ENCODE data around the gene RFC2. TPM values are rescaled to one million over a fixed set of nuclear protein-coding genes. Genes with fewer than 3 reads are reported as not detected.

RFC2 gene
- total RNA-seq, 1 donor from 2014 or later, result 14.5 TPM

DNA sequence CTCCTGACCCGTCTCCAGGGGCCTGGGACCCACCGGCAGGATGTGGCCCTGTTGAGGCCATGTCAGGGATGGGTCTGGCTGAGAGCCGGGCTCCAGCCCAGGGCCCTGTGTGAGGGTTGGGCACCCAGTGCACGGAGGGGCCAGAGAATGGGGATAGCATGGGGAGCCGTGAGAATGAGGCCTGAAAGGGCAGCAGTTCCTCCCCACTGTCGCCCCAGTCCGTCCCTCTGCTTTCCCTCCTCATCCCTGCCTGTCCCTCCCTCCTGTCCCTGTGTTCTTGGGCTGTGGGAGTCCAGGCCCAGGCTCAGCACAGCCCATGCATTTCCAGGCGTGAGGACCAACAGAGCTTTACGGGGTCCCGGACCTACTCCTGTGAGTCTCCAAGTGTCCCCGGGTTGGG, 34.8 kb downstream of the RFC2 start:
- no peaks in the 10 kb centered on the region for H3K4me1 ChIP-seq
- intact Hi-C loops (cut with DNase I), result no loop called here

DNA sequence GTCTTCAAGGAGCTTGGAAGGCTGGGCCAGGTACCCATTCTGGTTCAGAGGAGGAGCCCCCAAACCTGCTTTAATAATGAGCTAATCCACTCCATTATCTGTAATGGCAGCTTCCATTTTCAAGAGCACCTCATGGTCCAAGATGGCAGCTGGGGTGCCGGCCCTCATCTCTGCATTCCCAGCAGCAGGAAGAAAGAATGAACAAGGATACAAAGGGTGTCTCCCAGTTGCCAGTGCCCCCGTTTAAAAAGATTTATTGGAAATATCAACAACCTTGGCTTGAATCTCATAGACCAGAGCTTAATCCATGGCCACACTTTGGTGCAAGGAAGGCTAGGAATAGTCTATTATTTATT, 35.9 kb downstream of the RFC2 start:
- no peaks in the 10 kb centered on the region for H3K4me1 ChIP-seq
- H3K9me3 ChIP-seq, result no peaks in the 10 kb centered on the region
- H3K4me3 ChIP-seq, result no peak overlapping the region
- H3K27me3 ChIP-seq, result no peaks in the 10 kb centered on the region
- H3K27ac ChIP-seq, result no peak overlapping the region
- intact Hi-C loops (cut with DNase I), result no loop called here
- no peaks in the 10 kb centered on the region for H3K36me3 ChIP-seq
- DNase-seq (ENCODE audit: extremely low spot score in 2 of 2), result no peak
- TF ChIP-seq POLR2AphosphoS5 (IDR thresholded peaks at IDR 0.05; ENCODE audit: insufficient read depth in 1 of 2, low read depth in 1 of 2), result no peak
- no peak for TF ChIP-seq POLR2A (IDR thresholded peaks at IDR 0.05)

More for the DNA sequence above, 34.8 kb downstream of the RFC2 start:
- TF ChIP-seq POLR2AphosphoS5 (IDR thresholded peaks at IDR 0.05; ENCODE audit: insufficient read depth in 1 of 2, low read depth in 1 of 2) (no peak), POLR2A (IDR thresholded peaks at IDR 0.05) (no peak)
- TF ChIP-seq, protein P1, sequence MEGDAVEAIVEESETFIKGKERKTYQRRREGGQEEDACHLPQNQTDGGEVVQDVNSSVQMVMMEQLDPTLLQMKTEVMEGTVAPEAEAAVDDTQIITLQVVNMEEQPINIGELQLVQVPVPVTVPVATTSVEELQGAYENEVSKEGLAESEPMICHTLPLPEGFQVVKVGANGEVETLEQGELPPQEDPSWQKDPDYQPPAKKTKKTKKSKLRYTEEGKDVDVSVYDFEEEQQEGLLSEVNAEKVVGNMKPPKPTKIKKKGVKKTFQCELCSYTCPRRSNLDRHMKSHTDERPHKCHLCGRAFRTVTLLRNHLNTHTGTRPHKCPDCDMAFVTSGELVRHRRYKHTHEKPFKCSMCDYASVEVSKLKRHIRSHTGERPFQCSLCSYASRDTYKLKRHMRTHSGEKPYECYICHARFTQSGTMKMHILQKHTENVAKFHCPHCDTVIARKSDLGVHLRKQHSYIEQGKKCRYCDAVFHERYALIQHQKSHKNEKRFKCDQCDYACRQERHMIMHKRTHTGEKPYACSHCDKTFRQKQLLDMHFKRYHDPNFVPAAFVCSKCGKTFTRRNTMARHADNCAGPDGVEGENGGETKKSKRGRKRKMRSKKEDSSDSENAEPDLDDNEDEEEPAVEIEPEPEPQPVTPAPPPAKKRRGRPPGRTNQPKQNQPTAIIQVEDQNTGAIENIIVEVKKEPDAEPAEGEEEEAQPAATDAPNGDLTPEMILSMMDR (IDR thresholded peaks at IDR 0.05), result no peak
- Histone ChIP-seq H3K9me3 (no peaks in the 10 kb centered on the region), H3K27me3 (no peaks in the 10 kb centered on the region), H3K27ac (no peak overlapping the region), H3K36me3 (no peaks in the 10 kb centered on the region), H3K4me3 (no peak overlapping the region)
- no peak for DNase-seq (ENCODE audit: extremely low spot score in 2 of 2)

DNA sequence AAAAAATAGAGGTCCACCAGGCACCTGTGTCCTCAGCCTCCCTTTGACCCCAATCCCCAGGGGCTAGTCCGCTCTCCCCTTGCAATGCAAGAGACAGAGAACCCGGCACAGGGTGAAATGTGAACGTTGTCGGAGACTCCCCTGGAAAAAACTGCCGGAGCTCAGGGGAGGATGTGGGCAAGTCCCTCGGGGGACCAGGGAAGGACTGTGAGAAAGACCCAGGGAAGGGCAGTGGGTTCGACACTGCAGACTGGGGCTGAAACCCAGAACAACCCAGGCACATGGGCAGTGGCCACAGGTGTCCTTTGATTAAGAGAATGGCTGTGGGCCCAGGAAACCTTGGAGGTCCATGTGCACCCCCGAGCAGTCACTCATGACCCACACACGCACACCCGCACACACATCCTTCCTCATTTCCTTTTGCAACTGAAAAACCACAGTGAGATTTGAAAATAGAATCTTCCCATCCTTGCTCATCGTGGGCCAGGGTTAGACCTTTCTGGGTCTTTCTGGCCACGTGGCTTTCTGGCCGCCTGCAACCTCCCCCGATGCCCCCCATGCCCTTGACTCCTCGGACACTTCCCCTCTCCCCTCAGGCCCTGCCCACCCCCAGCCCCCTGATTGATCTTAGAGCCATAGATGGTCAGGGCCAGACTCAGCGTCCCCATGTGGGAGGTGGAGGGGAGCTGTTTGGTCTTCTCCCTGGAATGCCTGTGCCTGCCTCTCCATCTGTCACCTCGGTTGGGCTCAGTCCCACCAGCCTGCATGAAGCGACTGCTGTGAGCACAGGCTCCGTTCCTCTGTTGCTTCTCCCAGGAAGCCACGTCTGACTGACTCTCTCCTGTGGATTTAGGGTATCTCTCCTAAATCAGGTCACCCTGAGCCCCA, 36.5 kb downstream of the RFC2 start:
- Histone ChIP-seq H3K27ac (no peak overlapping the region), H3K4me1 (no peaks in the 10 kb centered on the region), H3K27me3 (no peaks in the 10 kb centered on the region), H3K36me3 (no peaks in the 10 kb centered on the region), H3K4me3 (no peak overlapping the region), H3K9me3 (no peaks in the 10 kb centered on the region)
- no peak for DNase-seq (ENCODE audit: extremely low spot score in 2 of 2)
- intact Hi-C loops (cut with DNase I), result no loop called here
- TF ChIP-seq POLR2A (IDR thresholded peaks at IDR 0.05) (no peak), POLR2AphosphoS5 (IDR thresholded peaks at IDR 0.05; ENCODE audit: insufficient read depth in 1 of 2, low read depth in 1 of 2) (no peak)
- TF ChIP-seq, protein P1 (IDR thresholded peaks at IDR 0.05), result no peak

DNA sequence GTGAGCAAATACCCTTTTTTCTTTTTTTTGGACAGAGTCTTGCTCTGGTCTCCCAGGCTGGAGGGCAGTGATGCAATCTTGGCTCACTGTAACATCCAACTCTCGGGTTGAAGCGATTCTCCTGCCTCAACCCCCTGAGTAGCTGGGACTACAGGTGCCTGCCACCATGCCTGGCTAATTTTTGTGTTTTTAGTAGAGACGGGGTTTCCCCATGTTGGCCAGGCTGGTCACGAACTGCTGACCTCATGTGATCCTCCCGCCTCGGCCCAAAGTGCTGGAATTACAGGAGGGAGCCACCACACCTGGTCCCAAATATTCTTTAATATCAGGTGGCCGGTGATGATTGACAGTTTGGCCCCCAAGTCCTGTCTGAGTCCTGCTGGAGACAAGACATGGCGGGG, 37.8 kb downstream of the RFC2 start:
- Histone ChIP-seq H3K27ac (no peak overlapping the region), H3K9me3 (no peaks in the 10 kb centered on the region), H3K27me3 (no peaks in the 10 kb centered on the region), H3K4me3 (no peak overlapping the region), H3K4me1 (no peaks in the 10 kb centered on the region), H3K36me3 (no peaks in the 10 kb centered on the region)
- TF ChIP-seq POLR2AphosphoS5 (IDR thresholded peaks at IDR 0.05; ENCODE audit: insufficient read depth in 1 of 2, low read depth in 1 of 2), result no peak
- TF ChIP-seq, protein P1 (IDR thresholded peaks at IDR 0.05), result no peak
- no peak for TF ChIP-seq POLR2A (IDR thresholded peaks at IDR 0.05)
- no peak for DNase-seq (ENCODE audit: extremely low spot score in 2 of 2)
- intact Hi-C loops (cut with DNase I), result no loop called here

DNA sequence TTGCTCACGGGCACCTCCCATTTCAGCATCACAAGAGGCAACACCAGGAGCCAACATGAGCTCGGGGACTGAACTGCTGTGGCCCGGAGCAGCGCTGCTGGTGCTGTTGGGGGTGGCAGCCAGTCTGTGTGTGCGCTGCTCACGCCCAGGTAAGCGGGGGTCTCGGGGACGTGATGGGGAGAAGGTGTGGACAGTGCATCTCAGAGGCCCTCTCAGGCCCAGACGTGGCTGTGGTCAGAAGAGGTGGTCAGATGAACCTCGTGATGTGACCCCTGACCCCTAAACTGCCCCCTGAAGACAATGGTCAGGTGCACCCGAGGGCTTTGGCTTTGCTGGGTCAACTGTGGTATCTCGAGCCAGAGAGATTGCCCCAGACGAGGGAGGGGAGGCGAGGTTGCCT, 38.3 kb downstream of the RFC2 start:
- DNase-seq (ENCODE audit: extremely low spot score in 2 of 2), result no peak

More for the DNA sequence above, 38.3 kb downstream of the RFC2 start:
- TF ChIP-seq, protein P1 (IDR thresholded peaks at IDR 0.05), result no peak
- TF ChIP-seq POLR2A (IDR thresholded peaks at IDR 0.05), result no peak
- no peak for TF ChIP-seq POLR2AphosphoS5 (IDR thresholded peaks at IDR 0.05; ENCODE audit: insufficient read depth in 1 of 2, low read depth in 1 of 2)
- intact Hi-C loops (cut with DNase I), result no loop called here
- Histone ChIP-seq H3K36me3 (no peaks in the 10 kb centered on the region), H3K27me3 (no peaks in the 10 kb centered on the region), H3K4me3 (no peak overlapping the region), H3K9me3 (no peaks in the 10 kb centered on the region), H3K27ac (no peak overlapping the region), H3K4me1 (peaks cover 2% of the 10 kb centered on the region)

All from vagina (tissue), 2 donors.